GM19043 (cell line): ENCODE results near the gene LDLRAD3.

Experiments
- ATAC-seq: cut with Tn5 transposase; IDR thresholded peaks from one replicate; pipeline ENCODE4 v1.9.1; 2021; ENCODE audit warnings: low read depth; ENCODE audit not compliant: unreplicated experiment

LDLRAD3 gene

GRCh38 chr11:36066891-36067290, 123.0 kb downstream of the LDLRAD3 start:
- no peak for ATAC-seq

GRCh38 chr11:36069576-36070212, 125.8 kb downstream of the LDLRAD3 start:
- no peak for ATAC-seq

GRCh38 chr11:36070213-36070953, 126.5 kb downstream of the LDLRAD3 start:
- no peak for ATAC-seq

- ATAC-seq: no peak
Measured at GRCh38 chr11:36070954-36071330, 127.1 kb downstream of the LDLRAD3 start.

GRCh38 chr11:36071917-36072500, 128.1 kb downstream of the LDLRAD3 start:
- no peak for ATAC-seq

- no peak for ATAC-seq
Measured at GRCh38 chr11:36073411-36074203, 129.7 kb downstream of the LDLRAD3 start.

- no peak for ATAC-seq
Measured at GRCh38 chr11:36074941-36075431, 131.1 kb downstream of the LDLRAD3 start.

GRCh38 chr11:36077368-36077767, 133.5 kb downstream of the LDLRAD3 start:
- no peak for ATAC-seq

- ATAC-seq: no peak
Measured at GRCh38 chr11:36077886-36078685, 134.2 kb downstream of the LDLRAD3 start.

- ATAC-seq: no peak
Measured at GRCh38 chr11:36078686-36079055, 134.8 kb downstream of the LDLRAD3 start.

- no peak for ATAC-seq
Measured at GRCh38 chr11:36079878-36080675, 136.2 kb downstream of the LDLRAD3 start.

- no peak for ATAC-seq
Measured at GRCh38 chr11:36081274-36081945, 137.5 kb downstream of the LDLRAD3 start.

- ATAC-seq: no peak
Measured at GRCh38 chr11:36086366-36086765, 142.5 kb downstream of the LDLRAD3 start.

- ATAC-seq: no peak
Measured at GRCh38 chr11:36088266-36088972, 144.6 kb downstream of the LDLRAD3 start.

GRCh38 chr11:36089920-36090319, 146.1 kb downstream of the LDLRAD3 start:
- no peak for ATAC-seq

GRCh38 chr11:36090356-36091109, 146.7 kb downstream of the LDLRAD3 start:
- ATAC-seq: no peak

- no peak for ATAC-seq
Measured at GRCh38 chr11:36091256-36091811, 147.5 kb downstream of the LDLRAD3 start.
